B cell (primary cell): Measurements from ENCODE around the gene RSL24D1. TPM values are rescaled to one million over a fixed set of nuclear protein-coding genes. Genes with fewer than 3 reads are reported as not detected.

Experiments
- ATAC-seq: fragments of 200-7000 bp; cut with Tn5 transposase; one replicate; pipeline ENCODE4 v1.10.0; 2021; ENCODE audit warnings: low read depth, mild to moderate bottlenecking, moderate number of reproducible peaks, moderate library complexity
- CTCF ChIA-PET: fragments of 350-600 bp; sonication (Branson Sonifier 250); formaldehyde crosslinking; loops from one replicate; lab custom pipeline; 2021; ENCODE audit warnings: antibody characterized with exemption, inconsistent platforms; lab: Charles Lee
- POLR2A ChIA-PET: fragments of 350-600 bp; sonication (Branson Sonifier 250); formaldehyde crosslinking; loops from one replicate; lab custom pipeline; 2021; ENCODE audit warnings: antibody characterized with exemption; lab: Charles Lee
- DNase-seq: peaks from one replicate; pipeline ENCODE4 v3.0.0; 2013
- H2AFZ ChIP-seq: 2 replicates; pipeline ENCODE4 v1.6.1; 2012; ENCODE audit warnings: mild to moderate bottlenecking, low read depth, low read length; ENCODE audit not compliant: insufficient read depth, poor library complexity, severe bottlenecking
- H3K27ac ChIP-seq, 2 donors: 1 replicate in 1 of 2; 2 replicates in 1 of 2; pipeline ENCODE4 v1.5.1; 2012 to 2013; ENCODE audit warnings: low read length in 2 of 2, mild to moderate bottlenecking in 2 of 2, moderate library complexity in 1 of 2
- H3K27me3 ChIP-seq, 4 experiments: fragments of 200-600 bp in 1 of 4; sonication (generic) in 1 of 4; replicated peaks in 1 of 4; 1 replicate in 2 of 4; 2 replicates in 2 of 4; pipeline versions ENCODE4 v1.6.1 to v1.7.0; 2013 to 2016; ENCODE audit warnings: low read length in 3 of 4, mild to moderate bottlenecking in 2 of 4, mixed read lengths in 1 of 4, moderate library complexity in 1 of 4; ENCODE audit not compliant: insufficient read depth in 4 of 4, control insufficient read depth in 3 of 4; ENCODE audit errors: control extremely low read depth in 1 of 4
- H3K36me3 ChIP-seq, 2 experiments: replicated peaks in 1 of 2; 1 replicate in 1 of 2; 2 replicates in 1 of 2; pipeline versions ENCODE4 v1.6.1 to v1.7.1; 2013; ENCODE audit warnings: low read length in 1 of 2; ENCODE audit not compliant: insufficient read depth in 2 of 2, control insufficient read depth in 1 of 2; ENCODE audit errors: control extremely low read depth in 1 of 2, extremely low read depth in 1 of 2
- H3K4me1 ChIP-seq, 2 donors: fragments of 200-600 bp in 1 of 2; sonication (generic) in 1 of 2; 1 replicate in 1 of 2; 2 replicates in 1 of 2; pipeline versions ENCODE4 v1.5.1 to v1.6.1; 2013 to 2017; ENCODE audit warnings: low read length in 2 of 2; ENCODE audit not compliant: control insufficient read depth in 2 of 2, insufficient read depth in 2 of 2
- H3K4me2 ChIP-seq: replicated peaks from 2 replicates; pipeline ENCODE3; 2012; ENCODE audit warnings: mild to moderate bottlenecking, low read depth, low read length; ENCODE audit not compliant: poor library complexity, severe bottlenecking
- H3K4me3 ChIP-seq, 5 experiments: fragments of 200-600 bp in 1 of 5; sonication (generic) in 1 of 5; 1 replicate in 3 of 5; 2 replicates in 2 of 5; pipeline versions ENCODE4 v1.5.1 to v1.7.0; 2011 to 2016; ENCODE audit warnings: low read length in 4 of 5, mild to moderate bottlenecking in 4 of 5, low read depth in 2 of 5, control low read depth in 1 of 5, moderate library complexity in 1 of 5; ENCODE audit not compliant: insufficient read depth in 1 of 5; ENCODE audit errors: control extremely low read depth in 1 of 5, extremely low read depth in 1 of 5
- H3K79me2 ChIP-seq: fragments of 200-600 bp; sonication (generic); one replicate; pipeline ENCODE4 v1.6.0; 2016; ENCODE audit warnings: low read length; ENCODE audit not compliant: control insufficient read depth, insufficient read depth
- H3K9ac ChIP-seq: fragments of 200-600 bp; sonication (generic); 2 replicates; pipeline ENCODE4 v1.6.1; 2017; ENCODE audit warnings: mild to moderate bottlenecking, low read length, moderate library complexity
- H3K9me3 ChIP-seq, 3 donors: one replicate each; pipeline versions ENCODE4 v1.6.1 to v1.7.1; 2013; ENCODE audit warnings: low read length in 2 of 3; ENCODE audit not compliant: control insufficient read depth in 2 of 3, insufficient read depth in 1 of 3; ENCODE audit errors: control extremely low read depth in 1 of 3
- H4K20me1 ChIP-seq: 2 replicates; pipeline ENCODE4 v1.6.0; 2012; ENCODE audit warnings: mild to moderate bottlenecking, low read length; ENCODE audit not compliant: insufficient read depth, control insufficient read depth, poor library complexity, severe bottlenecking
- H3K27ac Mint-ChIP-seq: one replicate; pipeline ENCODE4 v1.8.0; 2021; ENCODE audit warnings: mixed read lengths
- H3K27me3 Mint-ChIP-seq: one replicate; pipeline ENCODE4 v1.8.0; 2021; ENCODE audit warnings: mixed read lengths
- H3K4me1 Mint-ChIP-seq: one replicate; pipeline ENCODE4 v1.8.0; 2021; ENCODE audit warnings: mixed read lengths
- H3K4me3 Mint-ChIP-seq: one replicate; pipeline ENCODE4 v1.8.0; 2021; ENCODE audit warnings: mixed read lengths
- H3K9me3 Mint-ChIP-seq: one replicate; pipeline ENCODE4 v1.8.0; 2022; ENCODE audit warnings: mixed read lengths; ENCODE audit not compliant: insufficient read depth
- EZH2 ChIP-seq: IDR thresholded peaks from 2 replicates; pipeline ENCODE4 v1.6.1; 2012; ENCODE audit warnings: borderline replicate concordance, low read depth, mild to moderate bottlenecking, moderate library complexity, low read length; ENCODE audit not compliant: insufficient read depth, poor library complexity, severe bottlenecking
- WGBS: methylation state at CpG from one replicate; pipeline ENCODE4 v1.1.5; 2013; ENCODE audit warnings: missing lambda C conversion rate; ENCODE audit not compliant: insufficient coverage; 5-methylcytosine and 5-hydroxymethylcytosine counted together
- intact Hi-C: fragments of 100-400 bp; cut with micrococcal nuclease; formaldehyde crosslinking; loops from one replicate; pipeline ENCODE4 v1.10.0; 2022
- polyA plus RNA-seq: library from polyadenylated mRNA; depleted of rRNA; stranded (reverse); fragments of >200 nt; gene quantifications from 2 replicates; pipeline ENCODE4 v1.2.3, GENCODE V29; 2012
- total RNA-seq, 2 donors: library from RNA; stranded (reverse); fragments of 120-200 nt in 1 of 2; gene quantifications; 1 replicate in 1 of 2; 2 replicates in 1 of 2; pipeline versions ENCODE4 v1.2.3 to v1.2.4, GENCODE V29; 2013 to 2022
- TF ChIP-seq, protein P1 (sequence below): fragments of 200-600 bp; IDR thresholded peaks from one replicate; pipeline ENCODE4 v1.8.0; 2022; ENCODE audit warnings: antibody characterized with exemption, mild to moderate bottlenecking

The RSL24D1 gene
- total and polyA plus RNA-seq, 2 donors (not counting 1 experiment from before 2014, with no cell fraction given) = 25.2 to 80.7 TPM

DNA sequence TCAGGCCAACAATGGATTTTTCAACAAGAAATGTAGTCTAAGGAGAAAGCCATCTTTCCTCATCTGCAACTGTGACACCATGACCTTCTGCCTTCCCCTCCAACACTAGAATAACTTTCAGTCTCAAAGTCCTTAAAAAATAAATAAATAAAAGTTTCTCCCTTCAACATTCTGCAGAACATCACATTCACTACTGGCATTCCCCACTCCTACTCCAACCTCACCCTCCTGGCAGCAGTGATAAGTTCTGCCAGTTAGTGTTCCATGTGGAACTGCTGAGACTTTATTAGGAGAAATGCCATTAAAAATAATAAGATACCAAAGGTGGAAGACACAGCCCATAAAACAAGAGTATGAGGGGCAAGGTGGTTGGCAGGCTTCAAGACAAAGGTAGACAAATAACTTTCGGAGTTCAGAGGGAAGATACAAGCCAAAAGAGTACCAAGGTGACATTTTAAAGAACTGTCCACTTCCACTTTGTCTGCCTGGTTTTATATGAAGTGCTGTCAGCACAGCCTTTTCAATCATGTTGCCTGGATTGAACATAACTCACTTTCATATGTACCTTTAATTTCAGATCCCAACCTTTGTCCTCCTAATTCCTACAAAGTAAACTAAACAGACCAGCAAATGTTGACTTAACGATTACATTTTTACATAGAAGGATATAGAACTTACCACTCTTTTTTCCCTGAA is 37.5 kb upstream of the RSL24D1 start:
- Histone ChIP-seq H3K27me3 (no peaks in the 10 kb centered on the region), H3K79me2 (peaks cover under 1% of the 10 kb centered on the region), H4K20me1 (no peaks in the 10 kb centered on the region), H3K9ac (no peak overlapping the region), H3K4me1 (no peaks in the 10 kb centered on the region), H3K36me3 (peaks cover 0 to 4% of the 10 kb centered on the region in 2 experiments), H3K9me3 (no peaks in the 10 kb centered on the region), H3K4me2 (no peak overlapping the region), H3K27ac (no peak overlapping the region), H2AFZ (no peak overlapping the region), H3K4me3 (no peak overlapping the region)
- WGBS = 100% methylated on average over 1 of the region's 2 CpGs
- no peaks in the 10 kb centered on the region for H3K9me3 Mint-ChIP-seq
- no peak overlapping the region for H3K4me3 Mint-ChIP-seq
- DNase-seq (no peak), ATAC-seq (no peak)
- no peaks in the 10 kb centered on the region for H3K27me3 Mint-ChIP-seq
- TF ChIP-seq, protein P1, sequence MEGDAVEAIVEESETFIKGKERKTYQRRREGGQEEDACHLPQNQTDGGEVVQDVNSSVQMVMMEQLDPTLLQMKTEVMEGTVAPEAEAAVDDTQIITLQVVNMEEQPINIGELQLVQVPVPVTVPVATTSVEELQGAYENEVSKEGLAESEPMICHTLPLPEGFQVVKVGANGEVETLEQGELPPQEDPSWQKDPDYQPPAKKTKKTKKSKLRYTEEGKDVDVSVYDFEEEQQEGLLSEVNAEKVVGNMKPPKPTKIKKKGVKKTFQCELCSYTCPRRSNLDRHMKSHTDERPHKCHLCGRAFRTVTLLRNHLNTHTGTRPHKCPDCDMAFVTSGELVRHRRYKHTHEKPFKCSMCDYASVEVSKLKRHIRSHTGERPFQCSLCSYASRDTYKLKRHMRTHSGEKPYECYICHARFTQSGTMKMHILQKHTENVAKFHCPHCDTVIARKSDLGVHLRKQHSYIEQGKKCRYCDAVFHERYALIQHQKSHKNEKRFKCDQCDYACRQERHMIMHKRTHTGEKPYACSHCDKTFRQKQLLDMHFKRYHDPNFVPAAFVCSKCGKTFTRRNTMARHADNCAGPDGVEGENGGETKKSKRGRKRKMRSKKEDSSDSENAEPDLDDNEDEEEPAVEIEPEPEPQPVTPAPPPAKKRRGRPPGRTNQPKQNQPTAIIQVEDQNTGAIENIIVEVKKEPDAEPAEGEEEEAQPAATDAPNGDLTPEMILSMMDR = no peak
- TF ChIP-seq EZH2 = no peak
- no peak overlapping the region for H3K27ac Mint-ChIP-seq
- CTCF ChIA-PET = interaction anchor here (1.4 to 1.7 kb wide), 2 partner anchors 9 to 10 kb away, joined by 4 to 5 read pairs; no protein-coding TSS in a partner anchor
- intact Hi-C loops = no loop called here
- POLR2A ChIA-PET = no interaction called here
- H3K4me1 Mint-ChIP-seq = no peaks in the 10 kb centered on the region

DNA sequence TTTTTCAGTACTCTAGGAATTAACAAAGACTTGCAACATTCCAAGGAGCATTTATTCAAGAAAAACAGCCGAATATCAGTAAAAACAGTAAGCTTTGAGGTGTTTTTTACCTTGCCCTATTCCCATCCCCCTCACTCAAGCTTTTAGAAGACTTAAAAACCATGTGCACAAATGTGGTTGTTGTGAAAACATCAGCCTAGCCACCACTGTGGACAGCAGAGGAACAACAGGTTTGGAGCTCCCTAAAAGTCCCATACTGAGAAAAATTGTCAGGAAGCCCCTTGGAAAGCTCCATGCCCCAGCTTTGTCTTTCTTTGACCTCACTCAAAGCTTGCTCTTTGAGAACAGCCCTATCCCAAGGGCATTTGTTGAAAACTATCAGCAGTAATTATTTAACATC is 34.7 kb upstream of the RSL24D1 start:
- POLR2A ChIA-PET = no interaction called here

More for the DNA sequence above, 34.7 kb upstream of the RSL24D1 start:
- intact Hi-C loops = no loop called here
- no peaks in the 10 kb centered on the region for H3K4me1 ChIP-seq
- peaks cover 0 to 4% of the 10 kb centered on the region in 2 experiments for H3K36me3 ChIP-seq
- no peaks in the 10 kb centered on the region for H3K27me3 ChIP-seq
- H3K27ac ChIP-seq = no peak overlapping the region
- H3K4me3 ChIP-seq = no peak overlapping the region
- H4K20me1 ChIP-seq = no peaks in the 10 kb centered on the region
- H3K79me2 ChIP-seq = no peaks in the 10 kb centered on the region
- no peak overlapping the region for H3K4me2 ChIP-seq
- TF ChIP-seq, protein P1 = no peak
- no peak for TF ChIP-seq EZH2
- ATAC-seq = no peak
- H3K9me3 Mint-ChIP-seq = no peaks in the 10 kb centered on the region
- no peak overlapping the region for H3K27ac Mint-ChIP-seq
- H2AFZ ChIP-seq = no peak overlapping the region
- CTCF ChIA-PET = interaction anchor here (0.7 to 1.5 kb wide), 4 partner anchors 11 to 561 kb away, joined by 3 to 8 read pairs (median 3); no protein-coding TSS in a partner anchor
- WGBS = no CpG with 5 or more reads among the region's 1 CpG
- H3K27me3 Mint-ChIP-seq = no peaks in the 10 kb centered on the region
- H3K4me1 Mint-ChIP-seq = no peaks in the 10 kb centered on the region
- H3K4me3 Mint-ChIP-seq = no peak overlapping the region
- no peak for DNase-seq
- no peak overlapping the region for H3K9ac ChIP-seq
- H3K9me3 ChIP-seq = no peaks in the 10 kb centered on the region
